Superior temporal gyrus (tissue), 1 donor: ENCODE results near the gene WDFY4.
A peak's percentile ranks its signal among the peaks of the same experiment; 100 is the strongest.

Experiments used
- DNase-seq: peaks from one replicate; pipeline ENCODE4 v3.0.0-alpha.2; 2016; ENCODE audit errors: extremely low spot score

WDFY4 gene

GRCh38 chr10:48944171-48944570, 259.5 kb downstream of the WDFY4 start:
- no peak for DNase-seq

GRCh38 chr10:48945441-48946130, 260.9 kb downstream of the WDFY4 start:
- no peak for DNase-seq

- DNase-seq, result no peak
These were observed 261.7 kb downstream of the WDFY4 start for GRCh38 chr10:48946332-48946731.

- DNase-seq, result no peak
These were observed 262.3 kb downstream of the WDFY4 start for GRCh38 chr10:48946891-48947500.

- no peak for DNase-seq
These were observed 263.2 kb downstream of the WDFY4 start for GRCh38 chr10:48947690-48948469.

GRCh38 chr10:48948470-48949037, 263.9 kb downstream of the WDFY4 start:
- DNase-seq, result no peak

- no peak for DNase-seq
These were observed 267.0 kb downstream of the WDFY4 start for GRCh38 chr10:48951707-48952106.

- DNase-seq, result no peak
These were observed 272.9 kb downstream of the WDFY4 start for GRCh38 chr10:48957361-48958151.

GRCh38 chr10:48958598-48959190, 274.0 kb downstream of the WDFY4 start:
- DNase-seq, result no peak

GRCh38 chr10:48964038-48964437, 279.4 kb downstream of the WDFY4 start:
- DNase-seq, result no peak

- DNase-seq, result no peak
These were observed 280.8 kb downstream of the WDFY4 start for GRCh38 chr10:48965460-48965859.

GRCh38 chr10:48968036-48968435, 283.4 kb downstream of the WDFY4 start:
- no peak for DNase-seq

- DNase-seq, result no peak
These were observed 285.4 kb downstream of the WDFY4 start for GRCh38 chr10:48970046-48970445.

- no peak for DNase-seq
These were observed 286.0 kb downstream of the WDFY4 start for GRCh38 chr10:48970654-48971053.

- no peak for DNase-seq
These were observed 288.4 kb downstream of the WDFY4 start for GRCh38 chr10:48973065-48973464.

- no peak for DNase-seq
These were observed 290.0 kb downstream of the WDFY4 start for GRCh38 chr10:48974510-48975156.

GRCh38 chr10:48976196-48976595, 291.5 kb downstream of the WDFY4 start:
- no peak for DNase-seq

GRCh38 chr10:48978318-48978717, 293.6 kb downstream of the WDFY4 start:
- no peak for DNase-seq

GRCh38 chr10:48981310-48981907, 296.7 kb downstream of the WDFY4 start:
- peak; percentile 63 for DNase-seq

GRCh38 chr10:48982584-48982983, 297.9 kb downstream of the WDFY4 start:
- no peak for DNase-seq
